Liver (tissue), 9 donors: ENCODE data around the gene RERE. TPM values are rescaled to one million over a fixed set of nuclear protein-coding genes. Genes with fewer than 3 reads are reported as not detected.

Experiments used
- DNase-seq: peaks from one replicate; pipeline ENCODE4 v3.0.0-alpha.2; 2017; ENCODE audit warnings: low spot score
- H3K27ac ChIP-seq, 2 donors: one replicate each; pipeline ENCODE4 v1.7.0; 2013; ENCODE audit warnings: inconsistent platforms in 2 of 2, low read length in 2 of 2, control low read depth in 1 of 2, low read depth in 1 of 2, mild to moderate bottlenecking in 1 of 2
- H3K27me3 ChIP-seq, 4 donors: one replicate each; pipeline versions ENCODE4 v1.6.1 to v1.7.0; 2013; ENCODE audit warnings: low read length in 3 of 4, inconsistent platforms in 1 of 4, mild to moderate bottlenecking in 1 of 4, moderate library complexity in 1 of 4; ENCODE audit not compliant: control insufficient read depth in 4 of 4, insufficient read depth in 4 of 4
- H3K36me3 ChIP-seq, 4 donors: one replicate each; pipeline versions ENCODE4 v1.6.1 to v1.7.0; 2013; ENCODE audit warnings: low read length in 3 of 4, mild to moderate bottlenecking in 3 of 4, low read depth in 1 of 4, moderate library complexity in 1 of 4; ENCODE audit not compliant: control insufficient read depth in 4 of 4, insufficient read depth in 3 of 4
- H3K4me1 ChIP-seq, 4 donors: one replicate each; pipeline versions ENCODE4 v1.6.1 to v1.7.0; 2013; ENCODE audit warnings: low read length in 3 of 4, mild to moderate bottlenecking in 3 of 4, moderate library complexity in 1 of 4; ENCODE audit not compliant: control insufficient read depth in 4 of 4, insufficient read depth in 4 of 4
- H3K4me3 ChIP-seq, 3 donors: one replicate each; pipeline versions ENCODE4 v1.6.1 to v1.7.0; 2013; ENCODE audit warnings: low read length in 3 of 3, control low read depth in 1 of 3, low read depth in 1 of 3, mild to moderate bottlenecking in 1 of 3
- H3K9ac ChIP-seq, 2 donors: one replicate each; pipeline ENCODE4 v1.7.0; 2013; ENCODE audit warnings: low read length in 2 of 2, mild to moderate bottlenecking in 2 of 2, moderate library complexity in 2 of 2, control low read depth in 1 of 2, low read depth in 1 of 2
- H3K9me3 ChIP-seq, 4 donors: one replicate each; pipeline versions ENCODE4 v1.6.1 to v1.7.0; 2013; ENCODE audit warnings: low read length in 3 of 4; ENCODE audit not compliant: control insufficient read depth in 4 of 4
- CTCF ChIP-seq: fragments of 150-350 bp; IDR thresholded peaks from 2 replicates; pipeline ENCODE4 v1.5.1; 2017; ENCODE audit warnings: improper control_type of control experiment, low read depth, low read length; ENCODE audit not compliant: missing input control
- EGR1 ChIP-seq, 2 donors: IDR thresholded peaks; 2 replicates each; pipeline ENCODE4 v1.6.1; 2016 to 2018; ENCODE audit warnings: antibody characterized with exemption in 2 of 2, low read depth in 2 of 2
- FOXA1 ChIP-seq: IDR thresholded peaks from 2 replicates; pipeline ENCODE4 v1.6.1; 2016; ENCODE audit warnings: antibody characterized with exemption
- GABPA ChIP-seq, 2 donors: IDR thresholded peaks in 1 of 2; conservative IDR thresholded peaks in 1 of 2; 2 replicates each; pipeline ENCODE4 v1.6.1; 2016; ENCODE audit warnings: antibody characterized with exemption in 2 of 2, mild to moderate bottlenecking in 1 of 2, moderate library complexity in 1 of 2
- HNF4A ChIP-seq, 2 donors: conservative IDR thresholded peaks; 2 replicates each; pipeline ENCODE4 v1.6.1; 2016; ENCODE audit warnings: antibody characterized with exemption in 2 of 2, mild to moderate bottlenecking in 2 of 2
- HNF4G ChIP-seq: IDR thresholded peaks from 2 replicates; pipeline ENCODE4 v1.6.1; 2016; ENCODE audit warnings: antibody characterized with exemption
- JUND ChIP-seq, 2 donors: IDR thresholded peaks; 2 replicates each; pipeline ENCODE4 v1.6.1; 2016; ENCODE audit warnings: antibody characterized with exemption in 2 of 2
- RAD21 ChIP-seq, 2 donors: IDR thresholded peaks; 2 replicates each; pipeline ENCODE4 v1.6.1; 2016; ENCODE audit warnings: antibody characterized with exemption in 2 of 2, mild to moderate bottlenecking in 2 of 2
- REST ChIP-seq: IDR thresholded peaks from 2 replicates; pipeline ENCODE4 v1.6.1; 2016; ENCODE audit warnings: antibody characterized with exemption, mild to moderate bottlenecking
- RXRA ChIP-seq, 2 donors: IDR thresholded peaks; 2 replicates each; pipeline ENCODE4 v1.6.1; 2017 to 2018; ENCODE audit warnings: antibody characterized with exemption in 2 of 2, mild to moderate bottlenecking in 1 of 2
- SP1 ChIP-seq: IDR thresholded peaks from 2 replicates; pipeline ENCODE4 v1.6.1; 2018; ENCODE audit warnings: antibody characterized with exemption, mild to moderate bottlenecking
- TAF1 ChIP-seq: conservative IDR thresholded peaks from 2 replicates; pipeline ENCODE4 v1.6.1; 2016; ENCODE audit warnings: antibody characterized with exemption, mild to moderate bottlenecking
- YY1 ChIP-seq: IDR thresholded peaks from 2 replicates; pipeline ENCODE4 v1.6.1; 2016; ENCODE audit warnings: antibody characterized with exemption, mild to moderate bottlenecking
- WGBS: extraction: QIAGEN DNeasy Blood & Tissue Kit; methylation state at CpG from one replicate; pipeline ENCODE4 v1.1.7; 2013; 5-methylcytosine and 5-hydroxymethylcytosine counted together
- polyA plus RNA-seq, 2 donors: library from polyadenylated mRNA; stranded (reverse) in 1 of 2; unstranded in 1 of 2; fragments of 200-250 nt in 1 of 2; fragments of >200 nt in 1 of 2; fragmentation: Nextera tagmentation in 1 of 2; extraction: Ambion mirVana in 1 of 2; gene quantifications; one replicate each; pipeline versions ENCODE4 v1.2.1 to v1.2.3, GENCODE V29; 2013 to 2015
- total RNA-seq, 2 donors: library from RNA; depleted of rRNA; stranded (reverse); fragments of >200 nt; gene quantifications; one replicate each; pipeline ENCODE4 v1.2.3, GENCODE V29; 2014
- TF ChIP-seq, protein P1 (sequence below): IDR thresholded peaks from 2 replicates; pipeline ENCODE4 v1.6.1; 2016; ENCODE audit warnings: antibody characterized with exemption
- TF ChIP-seq, protein P2 (sequence below): IDR thresholded peaks from 2 replicates; pipeline ENCODE4 v1.6.1; 2016; ENCODE audit warnings: antibody characterized with exemption
- donor health status: healthy.
- donor health status: healthy.
- donor health status: healthy.
- donor health status: healthy.
- donor health status: healthy.

The RERE gene
- total and polyA plus RNA-seq, 4 donors, result 9.8 to 49.1 (median 24.8) TPM

DNA sequence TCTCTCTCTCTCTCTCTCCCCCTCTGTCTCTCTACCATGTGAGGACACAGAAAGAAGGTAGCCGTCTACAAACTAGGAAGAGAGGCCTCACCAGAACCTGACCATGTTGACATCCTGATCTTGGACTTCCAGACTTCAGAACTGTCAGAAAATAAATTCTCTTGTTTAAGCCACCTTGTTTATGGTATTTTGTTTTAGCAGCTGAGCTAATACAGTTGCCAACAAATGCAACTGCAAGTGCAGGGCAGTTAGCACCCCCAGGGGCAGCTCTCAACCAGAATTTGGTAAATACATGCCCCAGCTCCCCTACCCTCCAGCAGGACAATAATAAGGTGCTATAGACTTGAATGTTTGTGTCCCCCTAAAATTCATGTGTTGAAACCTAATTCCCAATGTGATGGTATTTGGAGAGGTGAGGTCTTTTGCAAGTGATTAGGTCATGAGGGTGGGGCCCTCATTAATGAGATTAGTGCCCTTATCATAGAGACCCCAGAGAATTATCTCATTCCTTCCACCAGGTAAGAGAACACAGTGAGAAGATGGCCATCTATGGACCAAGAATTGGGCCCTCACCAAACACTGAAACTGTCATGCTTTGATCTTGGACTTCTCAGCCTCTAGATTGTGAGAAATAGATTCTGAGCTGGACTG lies 506.2 kb downstream of the RERE start:
- Histone ChIP-seq H3K4me3 (no peak overlapping the region), H3K4me1 (peaks cover 3 to 46% (median 25%) of the 10 kb centered on the region in 4 donors), H3K9me3 (no peaks in the 10 kb centered on the region), H3K27ac (peak overlapping the region; percentile 94 to 98), H3K9ac (no peak overlapping the region), H3K27me3 (no peaks in the 10 kb centered on the region), H3K36me3 (peaks cover 0 to 2% (median 0%) of the 10 kb centered on the region in 4 donors)
- DNase-seq, result no peak
- TF ChIP-seq HNF4G, result no peak
- 97% methylated on average over 1 of the region's 1 CpG for WGBS

DNA sequence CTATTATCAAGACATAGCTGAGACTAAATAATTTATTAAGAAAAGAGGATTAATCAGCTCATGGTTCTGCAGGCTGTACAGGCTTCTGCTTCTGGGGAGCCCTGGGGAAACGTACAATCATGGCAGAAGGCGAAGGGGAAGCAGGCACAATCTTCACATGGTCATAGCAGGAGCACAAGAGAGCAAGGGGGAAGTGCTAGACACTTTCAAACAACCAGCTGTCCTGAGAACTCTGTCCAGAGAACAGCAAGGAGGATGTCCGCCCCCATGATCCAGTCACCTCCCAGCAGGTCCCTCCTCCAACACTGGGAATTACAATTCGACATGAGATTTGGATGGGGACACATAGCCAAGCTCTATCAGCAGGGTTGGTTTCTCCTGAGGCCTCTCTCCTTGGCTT lies 509.8 kb downstream of the RERE start:
- Histone ChIP-seq H3K9ac (no peak overlapping the region), H3K27me3 (no peaks in the 10 kb centered on the region), H3K27ac (no peak overlapping the region), H3K4me3 (no peak overlapping the region), H3K9me3 (no peaks in the 10 kb centered on the region), H3K4me1 (peaks cover 0 to 15% (median 8%) of the 10 kb centered on the region in 4 donors), H3K36me3 (no peaks in the 10 kb centered on the region)
- 85% methylated on average over 4 of the region's 4 CpGs for WGBS
- TF ChIP-seq JUND (IDR thresholded peaks at IDR 0.05) (no peak), RAD21 (IDR thresholded peaks at IDR 0.05) (no peak), SP1 (no peak), GABPA (IDR thresholded peaks at IDR 0.05 in 1 of 2, conservative IDR thresholded peaks at IDR 0.05 in 1 of 2) (no peak), HNF4A (conservative IDR thresholded peaks at IDR 0.05) (no peak), YY1 (no peak), RXRA (IDR thresholded peaks at IDR 0.05) (no peak), REST (no peak), EGR1 (IDR thresholded peaks at IDR 0.05; ENCODE audit: low read depth in 2 of 2) (no peak), FOXA1 (no peak), CTCF (no peak), TAF1 (no peak)
- TF ChIP-seq, protein P1, sequence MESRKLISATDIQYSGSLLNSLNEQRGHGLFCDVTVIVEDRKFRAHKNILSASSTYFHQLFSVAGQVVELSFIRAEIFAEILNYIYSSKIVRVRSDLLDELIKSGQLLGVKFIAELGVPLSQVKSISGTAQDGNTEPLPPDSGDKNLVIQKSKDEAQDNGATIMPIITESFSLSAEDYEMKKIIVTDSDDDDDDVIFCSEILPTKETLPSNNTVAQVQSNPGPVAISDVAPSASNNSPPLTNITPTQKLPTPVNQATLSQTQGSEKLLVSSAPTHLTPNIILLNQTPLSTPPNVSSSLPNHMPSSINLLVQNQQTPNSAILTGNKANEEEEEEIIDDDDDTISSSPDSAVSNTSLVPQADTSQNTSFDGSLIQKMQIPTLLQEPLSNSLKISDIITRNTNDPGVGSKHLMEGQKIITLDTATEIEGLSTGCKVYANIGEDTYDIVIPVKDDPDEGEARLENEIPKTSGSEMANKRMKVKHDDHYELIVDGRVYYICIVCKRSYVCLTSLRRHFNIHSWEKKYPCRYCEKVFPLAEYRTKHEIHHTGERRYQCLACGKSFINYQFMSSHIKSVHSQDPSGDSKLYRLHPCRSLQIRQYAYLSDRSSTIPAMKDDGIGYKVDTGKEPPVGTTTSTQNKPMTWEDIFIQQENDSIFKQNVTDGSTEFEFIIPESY, result no peak
- TF ChIP-seq, protein P2, sequence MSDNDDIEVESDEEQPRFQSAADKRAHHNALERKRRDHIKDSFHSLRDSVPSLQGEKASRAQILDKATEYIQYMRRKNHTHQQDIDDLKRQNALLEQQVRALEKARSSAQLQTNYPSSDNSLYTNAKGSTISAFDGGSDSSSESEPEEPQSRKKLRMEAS, result no peak
- no peak for DNase-seq
